Panc1 (cell line): Measurements from ENCODE around the gene BRF1. TPM values are rescaled to one million over a fixed set of nuclear protein-coding genes. Genes with fewer than 3 reads are reported as not detected.
"Not testable (repeated sequence)": the region's sequence is repeated elsewhere in the genome, so short reads cannot be mapped to it uniquely, and the experiment has no call there.

Experiments used
- ATAC-seq: fragments of 200-7000 bp; cut with Tn5 transposase; 2 replicates; pipeline ENCODE4 v1.9.1; 2020; ENCODE audit warnings: mild to moderate bottlenecking, moderate library complexity
- BruUV-seq: library from RNA; stranded (reverse); fragments of 400-500 nt; replicated peaks from 2 replicates; lab custom pipeline; 2021; lab: Mats Ljungman, UMichigan
- CTCF ChIA-PET: fragments of 300-600 bp; sonication (Branson Sonifier 250); formaldehyde crosslinking; loops from one replicate; lab custom pipeline; 2022; ENCODE audit warnings: antibody characterized with exemption; lab: Charles Lee
- POLR2A ChIA-PET: fragments of 300-600 bp; sonication (Branson Sonifier 250); formaldehyde crosslinking; loops from one replicate; lab custom pipeline; 2022; ENCODE audit warnings: antibody characterized with exemption; lab: Charles Lee
- DNase-seq: peaks from one replicate; pipeline ENCODE4 v3.0.0-alpha.2; 2010; ENCODE audit warnings: low read depth, low spot score
- H3K27ac ChIP-seq: 2 replicates; pipeline ENCODE4 v1.5.1; 2011; ENCODE audit warnings: mild to moderate bottlenecking, low read length, inconsistent platforms
- H3K27me3 ChIP-seq: fragments of 200-500 bp; sonication (Bioruptor generic); 2 replicates; pipeline ENCODE4 v1.6.0; 2014; ENCODE audit warnings: low read length, inconsistent platforms; ENCODE audit not compliant: control insufficient read depth, insufficient read depth
- H3K36me3 ChIP-seq: fragments of 200-500 bp; sonication (Bioruptor generic); 2 replicates; pipeline ENCODE4 v1.5.1; 2014; ENCODE audit warnings: inconsistent platforms, mild to moderate bottlenecking, low read length, moderate library complexity; ENCODE audit not compliant: control insufficient read depth, insufficient read depth
- H3K4me1 ChIP-seq: 2 replicates; pipeline ENCODE4 v1.5.1; 2011; ENCODE audit warnings: inconsistent platforms, mild to moderate bottlenecking, low read length, moderate library complexity; ENCODE audit not compliant: control insufficient read depth, insufficient read depth
- H3K4me3 ChIP-seq, 2 experiments: 2 replicates each; pipeline ENCODE4 v1.5.1; 2011 to 2012; ENCODE audit warnings: low read depth in 2 of 2, low read length in 2 of 2, mild to moderate bottlenecking in 2 of 2, inconsistent platforms in 1 of 2, moderate library complexity in 1 of 2
- H3K9me3 ChIP-seq: fragments of 200-500 bp; sonication (Bioruptor generic); 2 replicates; pipeline ENCODE4 v1.5.1; 2014; ENCODE audit warnings: low read depth, mild to moderate bottlenecking, inconsistent platforms, low read length, moderate library complexity; ENCODE audit not compliant: control insufficient read depth, insufficient read depth
- POLR2AphosphoS5 ChIP-seq: IDR thresholded peaks from 2 replicates; pipeline ENCODE4 v1.6.1; 2012; ENCODE audit warnings: mild to moderate bottlenecking, low read depth, low read length, moderate library complexity
- SIN3A ChIP-seq: IDR thresholded peaks from 2 replicates; pipeline ENCODE4 v1.6.1; 2012; ENCODE audit warnings: low read depth, mild to moderate bottlenecking, low read length, moderate library complexity, borderline replicate concordance; ENCODE audit not compliant: insufficient read depth
- TCF7L2 ChIP-seq: IDR thresholded peaks from 2 replicates; pipeline ENCODE4 v1.6.1; 2011; ENCODE audit warnings: mild to moderate bottlenecking, low read depth, low read length, inconsistent platforms
- in situ Hi-C: cut with HindIII; loops from 2 replicates; pipeline ENCODE4 v1.10.0; 2016; ENCODE audit warnings: low sequenced_read_pairs, low pct_unique_long_range_greater_than_20kb
- intact Hi-C: fragments of 100-400 bp; cut with micrococcal nuclease; formaldehyde crosslinking; loops from one replicate; pipeline ENCODE4 v1.10.0; 2022; ENCODE audit not compliant: unreplicated experiment
- total RNA-seq: library from RNA; stranded (reverse); gene quantifications from one replicate; pipeline ENCODE4 v1.2.1, GENCODE V29; 2021; ENCODE audit not compliant: unreplicated experiment
- TF ChIP-seq, protein P1 (sequence below): fragments of 450-650 bp; IDR thresholded peaks from 2 replicates; pipeline ENCODE4 v1.5.1; 2017; ENCODE audit warnings: mild to moderate bottlenecking
- TF ChIP-seq, protein P2 (sequence below), 2 experiments: IDR thresholded peaks; 2 replicates each; pipeline ENCODE4 v1.6.1; 2011 to 2012; ENCODE audit warnings: low read depth in 2 of 2, control low read depth in 1 of 2, low read length in 1 of 2, mild to moderate bottlenecking in 1 of 2, moderate library complexity in 1 of 2; ENCODE audit not compliant: insufficient read depth in 1 of 2

Gene BRF1
- total RNA-seq, 1 experiment from 2014 or later, result 25.0 TPM

DNA sequence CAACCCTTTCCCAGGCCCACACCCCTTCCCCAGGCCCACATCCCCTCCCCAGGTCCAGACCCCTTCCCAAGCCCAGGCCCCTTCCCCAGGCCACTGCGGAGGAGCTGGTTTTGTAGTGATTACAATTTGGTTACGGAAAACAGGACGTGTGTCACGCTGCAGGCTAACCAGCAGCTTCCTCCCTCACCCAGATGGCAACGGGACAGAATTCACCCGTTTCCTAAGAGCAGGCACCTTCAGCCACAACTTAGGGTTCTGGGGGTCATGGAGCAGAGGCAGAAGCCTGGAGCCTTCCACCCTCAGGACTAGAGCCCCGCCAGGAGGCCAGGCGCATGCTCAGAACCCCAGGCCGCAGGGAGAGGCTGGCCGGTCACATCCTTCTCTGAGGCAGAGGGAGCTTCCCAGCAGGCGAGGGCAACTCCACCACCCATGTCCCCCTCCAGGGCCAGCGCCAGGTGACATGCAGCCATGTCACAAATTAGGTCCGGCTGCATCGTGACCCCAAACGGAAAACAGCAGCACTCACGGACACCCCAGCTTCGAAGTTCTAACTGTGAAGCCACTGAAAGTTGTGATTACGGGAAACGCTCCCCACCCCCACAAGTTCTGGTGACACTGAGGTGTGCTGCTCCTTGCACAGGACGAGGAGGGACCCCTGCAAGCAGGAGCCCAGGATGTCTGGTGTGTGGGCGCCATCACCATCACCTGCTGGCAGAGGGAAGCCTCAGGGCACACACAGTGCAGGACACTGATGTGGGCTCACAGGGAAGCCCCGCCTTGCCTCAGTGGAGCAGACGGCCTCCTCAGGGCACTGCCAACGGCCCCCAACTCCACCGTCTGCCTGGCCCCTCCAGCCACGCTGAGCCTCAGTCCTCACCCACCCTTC is 7.7 kb downstream of the BRF1 start:
- intact Hi-C loops (no loop called here), in situ Hi-C loops (no loop called here)
- ChIA-PET POLR2A (no interaction called here), CTCF (no interaction called here)
- no peaks in the 10 kb centered on the region for H3K36me3 ChIP-seq
- H3K27ac ChIP-seq, result no peak overlapping the region
- DNase-seq (no peak), ATAC-seq (no peak)
- H3K4me3 ChIP-seq, result no peak overlapping the region
- TF ChIP-seq SIN3A (no peak), POLR2AphosphoS5 (no peak)
- H3K27me3 ChIP-seq, result no peaks in the 10 kb centered on the region
- BruUV-seq, result no TSS peak
- H3K4me1 ChIP-seq, result peaks cover 7% of the 10 kb centered on the region; the same call in 1 of the 2 replicates
- H3K9me3 ChIP-seq, result no peaks in the 10 kb centered on the region

DNA sequence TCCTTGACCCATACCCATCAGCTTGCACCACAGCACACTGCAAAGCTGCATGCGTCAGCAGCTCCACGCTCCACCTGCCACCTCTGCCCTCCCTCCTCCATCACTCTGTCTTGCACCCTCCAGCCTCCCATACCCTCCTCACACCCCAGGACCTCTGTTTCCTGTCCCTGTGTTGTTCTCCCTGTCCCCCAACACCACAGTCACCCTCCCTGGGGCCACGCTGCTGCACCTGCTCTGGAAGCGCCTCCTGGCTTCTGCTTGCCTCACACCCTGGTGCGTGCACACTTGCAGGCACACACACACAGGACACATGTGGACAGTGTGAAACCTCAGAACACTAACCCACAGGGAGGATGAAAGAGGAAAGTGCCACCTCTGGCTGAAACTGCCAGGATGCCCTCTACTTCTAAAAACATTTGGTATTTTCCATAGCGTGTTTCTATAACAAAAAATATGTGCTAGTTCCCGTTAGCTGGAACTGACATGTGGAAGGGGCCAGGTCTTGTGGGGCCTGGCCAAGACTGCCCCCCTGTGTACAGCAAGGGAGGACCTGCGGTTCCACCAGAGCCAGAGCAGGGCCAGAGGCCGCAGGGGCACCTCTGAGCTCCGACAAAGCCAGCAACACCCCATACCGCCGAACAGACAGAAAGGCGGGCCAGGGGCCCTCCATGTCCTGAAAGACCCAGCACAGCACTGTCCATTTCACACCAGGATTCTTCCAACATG is 10.0 kb downstream of the BRF1 start:
- Histone ChIP-seq H3K27me3 (no peaks in the 10 kb centered on the region), H3K27ac (no peak overlapping the region), H3K4me3 (no peak overlapping the region), H3K36me3 (no peaks in the 10 kb centered on the region), H3K9me3 (no peaks in the 10 kb centered on the region), H3K4me1 (peaks cover 7% of the 10 kb centered on the region; the same call in 1 of the 2 replicates)
- DNase-seq (no peak), ATAC-seq (no peak)
- CTCF ChIA-PET, result no interaction called here
- no TSS peak for BruUV-seq
- in situ Hi-C loops, result no loop called here
- POLR2A ChIA-PET, result no interaction called here
- TF ChIP-seq POLR2AphosphoS5 (no peak), TCF7L2 (no peak)
- intact Hi-C loops, result no loop called here

DNA sequence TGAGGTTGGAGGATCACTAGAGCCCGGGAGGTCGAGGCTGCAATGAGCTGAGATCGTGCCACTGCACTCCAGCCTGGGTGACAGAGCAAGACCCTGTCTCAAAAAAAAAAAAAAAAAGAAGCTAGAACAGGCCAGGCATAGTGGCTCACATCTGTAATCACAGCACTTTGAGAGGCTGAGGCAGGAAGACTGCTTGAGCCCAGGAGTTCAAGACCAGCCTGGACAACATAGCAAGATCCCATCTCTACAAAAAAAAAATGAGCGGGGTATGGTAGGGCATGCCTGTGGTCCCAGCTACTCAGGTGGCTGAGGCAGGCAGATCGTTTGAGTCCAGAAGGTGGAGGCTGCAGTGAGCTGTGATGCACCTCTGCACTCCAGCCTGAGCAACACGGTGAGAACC is 11.9 kb downstream of the BRF1 start:
- ATAC-seq, BruUV-seq, in situ Hi-C loops, H3K4me3 ChIP-seq, DNase-seq, H3K4me1 ChIP-seq, H3K27me3 ChIP-seq, H3K27ac ChIP-seq, POLR2A ChIA-PET, H3K9me3 ChIP-seq, H3K36me3 ChIP-seq: not testable (repeated sequence)
- CTCF ChIA-PET, result interaction anchor here (0.6 kb wide), 1 partner anchor 86 kb away, joined by 4 read pairs; no protein-coding TSS in a partner anchor
- intact Hi-C loops, result loop anchor here (10.0 kb wide), 1 partner anchor 194 kb away; no protein-coding TSS in a partner anchor

DNA sequence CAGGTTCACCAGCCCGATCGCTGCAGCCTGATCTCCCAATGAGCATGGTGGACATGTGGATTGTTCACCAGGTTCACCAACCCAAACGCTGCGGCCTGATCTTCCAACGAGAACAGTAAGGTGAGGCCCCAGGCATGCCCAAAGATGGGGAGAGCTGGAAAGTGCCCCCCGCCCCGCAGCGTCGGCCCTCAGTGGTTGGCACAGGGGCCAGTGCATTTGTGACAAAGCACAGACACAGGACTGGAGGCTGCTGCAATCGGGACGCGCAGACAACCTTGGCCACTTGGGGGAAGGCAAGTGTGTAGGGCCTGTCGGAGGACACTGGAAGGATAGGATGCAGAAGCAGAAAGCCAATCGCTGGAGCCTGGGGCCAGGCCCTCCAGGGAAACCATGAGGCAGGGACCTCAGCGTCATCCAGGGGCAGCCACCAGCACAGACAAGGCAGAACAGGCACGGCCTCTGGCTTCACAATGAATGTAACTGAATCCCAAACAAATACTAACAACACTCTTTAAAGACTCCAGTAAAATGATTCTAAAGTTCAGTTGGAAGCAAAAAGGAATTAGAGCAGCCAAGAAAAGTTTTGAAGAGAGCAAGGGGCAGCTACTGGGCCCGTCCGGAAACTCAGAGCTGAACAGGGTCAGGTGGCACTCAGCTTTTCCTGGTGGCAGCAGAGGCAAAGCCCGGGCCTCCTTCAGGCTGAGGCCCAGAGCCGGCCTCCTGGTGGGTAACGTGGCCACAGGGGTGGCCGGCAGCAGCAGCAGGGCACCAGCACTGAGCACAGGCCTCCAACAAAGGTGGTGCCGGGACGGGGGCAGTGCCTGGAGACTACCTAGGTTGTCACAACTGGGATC is 13.3 kb downstream of the BRF1 start:
- CTCF ChIA-PET, result no interaction called here
- intact Hi-C loops (loop anchor here (10.0 kb wide), 1 partner anchor 193 kb away; no protein-coding TSS in a partner anchor), in situ Hi-C loops (no loop called here)
- Histone ChIP-seq H3K27me3 (no peaks in the 10 kb centered on the region), H3K27ac (no peak overlapping the region), H3K4me3 (no peak overlapping the region), H3K9me3 (no peaks in the 10 kb centered on the region), H3K36me3 (no peaks in the 10 kb centered on the region), H3K4me1 (no peaks in the 10 kb centered on the region)
- TF ChIP-seq, protein P1, sequence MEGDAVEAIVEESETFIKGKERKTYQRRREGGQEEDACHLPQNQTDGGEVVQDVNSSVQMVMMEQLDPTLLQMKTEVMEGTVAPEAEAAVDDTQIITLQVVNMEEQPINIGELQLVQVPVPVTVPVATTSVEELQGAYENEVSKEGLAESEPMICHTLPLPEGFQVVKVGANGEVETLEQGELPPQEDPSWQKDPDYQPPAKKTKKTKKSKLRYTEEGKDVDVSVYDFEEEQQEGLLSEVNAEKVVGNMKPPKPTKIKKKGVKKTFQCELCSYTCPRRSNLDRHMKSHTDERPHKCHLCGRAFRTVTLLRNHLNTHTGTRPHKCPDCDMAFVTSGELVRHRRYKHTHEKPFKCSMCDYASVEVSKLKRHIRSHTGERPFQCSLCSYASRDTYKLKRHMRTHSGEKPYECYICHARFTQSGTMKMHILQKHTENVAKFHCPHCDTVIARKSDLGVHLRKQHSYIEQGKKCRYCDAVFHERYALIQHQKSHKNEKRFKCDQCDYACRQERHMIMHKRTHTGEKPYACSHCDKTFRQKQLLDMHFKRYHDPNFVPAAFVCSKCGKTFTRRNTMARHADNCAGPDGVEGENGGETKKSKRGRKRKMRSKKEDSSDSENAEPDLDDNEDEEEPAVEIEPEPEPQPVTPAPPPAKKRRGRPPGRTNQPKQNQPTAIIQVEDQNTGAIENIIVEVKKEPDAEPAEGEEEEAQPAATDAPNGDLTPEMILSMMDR, result no peak
- TF ChIP-seq TCF7L2, result no peak
- TF ChIP-seq POLR2AphosphoS5, result no peak
- TF ChIP-seq, protein P2, sequence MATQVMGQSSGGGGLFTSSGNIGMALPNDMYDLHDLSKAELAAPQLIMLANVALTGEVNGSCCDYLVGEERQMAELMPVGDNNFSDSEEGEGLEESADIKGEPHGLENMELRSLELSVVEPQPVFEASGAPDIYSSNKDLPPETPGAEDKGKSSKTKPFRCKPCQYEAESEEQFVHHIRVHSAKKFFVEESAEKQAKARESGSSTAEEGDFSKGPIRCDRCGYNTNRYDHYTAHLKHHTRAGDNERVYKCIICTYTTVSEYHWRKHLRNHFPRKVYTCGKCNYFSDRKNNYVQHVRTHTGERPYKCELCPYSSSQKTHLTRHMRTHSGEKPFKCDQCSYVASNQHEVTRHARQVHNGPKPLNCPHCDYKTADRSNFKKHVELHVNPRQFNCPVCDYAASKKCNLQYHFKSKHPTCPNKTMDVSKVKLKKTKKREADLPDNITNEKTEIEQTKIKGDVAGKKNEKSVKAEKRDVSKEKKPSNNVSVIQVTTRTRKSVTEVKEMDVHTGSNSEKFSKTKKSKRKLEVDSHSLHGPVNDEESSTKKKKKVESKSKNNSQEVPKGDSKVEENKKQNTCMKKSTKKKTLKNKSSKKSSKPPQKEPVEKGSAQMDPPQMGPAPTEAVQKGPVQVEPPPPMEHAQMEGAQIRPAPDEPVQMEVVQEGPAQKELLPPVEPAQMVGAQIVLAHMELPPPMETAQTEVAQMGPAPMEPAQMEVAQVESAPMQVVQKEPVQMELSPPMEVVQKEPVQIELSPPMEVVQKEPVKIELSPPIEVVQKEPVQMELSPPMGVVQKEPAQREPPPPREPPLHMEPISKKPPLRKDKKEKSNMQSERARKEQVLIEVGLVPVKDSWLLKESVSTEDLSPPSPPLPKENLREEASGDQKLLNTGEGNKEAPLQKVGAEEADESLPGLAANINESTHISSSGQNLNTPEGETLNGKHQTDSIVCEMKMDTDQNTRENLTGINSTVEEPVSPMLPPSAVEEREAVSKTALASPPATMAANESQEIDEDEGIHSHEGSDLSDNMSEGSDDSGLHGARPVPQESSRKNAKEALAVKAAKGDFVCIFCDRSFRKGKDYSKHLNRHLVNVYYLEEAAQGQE (IDR thresholded peaks at IDR 0.05; ENCODE audit: insufficient read depth in 1 of 2, low read depth in 2 of 2, low read length in 1 of 2), result no peak
- TF ChIP-seq SIN3A, result no peak
- POLR2A ChIA-PET, result no interaction called here
- ATAC-seq (peak; percentile 63; the same call in 1 of the 2 replicates), DNase-seq (no peak)
- BruUV-seq, result no TSS peak
